Measurements from ENCODE around the gene INSYN1.
"Not testable (repeated sequence)": the region's sequence is repeated elsewhere in the genome, so short reads cannot be mapped to it uniquely, and the experiment has no call there.

Gene INSYN1

DNA sequence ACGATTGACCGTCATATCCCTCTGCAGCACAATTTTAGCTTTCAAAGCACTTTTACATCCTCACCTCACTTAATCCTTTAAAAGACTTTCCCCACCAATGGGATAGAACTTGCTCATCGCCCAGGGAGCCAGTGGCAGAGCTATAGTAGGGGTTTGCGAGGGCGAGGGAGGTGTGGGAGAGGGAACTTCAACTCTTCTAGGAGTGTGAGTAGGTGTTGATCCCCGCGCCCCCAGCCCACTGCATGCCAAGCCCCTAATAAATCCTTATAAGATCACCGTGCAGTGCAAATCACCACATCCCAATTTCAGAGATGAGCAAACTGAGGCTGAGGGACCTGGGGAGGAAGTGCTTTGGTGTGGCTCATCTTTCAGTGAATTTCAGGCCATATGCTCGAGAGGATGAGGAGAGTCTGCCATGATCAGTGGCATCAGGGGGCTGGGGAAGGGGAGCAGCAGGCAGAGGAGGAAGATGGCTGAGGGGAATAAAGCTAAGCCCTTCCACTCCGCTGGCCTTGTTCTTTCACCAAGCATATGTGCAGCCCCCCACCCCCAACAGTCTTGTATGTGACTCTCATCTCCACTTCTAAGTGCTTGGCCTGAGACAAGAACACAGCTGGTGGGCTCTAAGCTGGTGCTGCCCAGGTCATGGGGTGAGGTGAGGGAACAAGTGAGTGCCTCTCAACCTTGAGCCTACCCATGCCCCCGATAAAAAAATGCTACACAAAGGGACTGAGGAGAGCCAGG, 5.1 kb downstream of the INSYN1 start:
- DNase-seq: no peak

DNA sequence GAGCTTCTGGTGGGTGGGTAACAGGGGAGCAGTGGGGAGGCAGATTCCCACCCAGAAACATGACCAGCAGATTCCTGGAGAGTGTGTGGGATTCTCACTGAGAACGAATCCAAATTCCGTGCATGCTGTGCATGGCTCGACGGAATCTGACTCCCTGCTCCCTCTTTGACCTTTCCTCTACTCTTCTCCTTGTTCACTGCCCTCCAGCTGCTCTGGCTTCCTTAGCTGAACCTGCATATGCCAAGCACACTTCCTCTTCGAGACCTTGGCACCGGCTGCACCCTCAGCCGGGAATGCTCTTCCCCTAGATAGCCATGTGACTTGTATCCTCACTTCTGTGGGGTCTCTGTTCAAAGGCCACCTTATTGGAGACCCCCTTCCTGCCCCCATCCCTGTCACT, 6.3 kb downstream of the INSYN1 start:
- no peak for DNase-seq

GRCh38 chr15:73746261-73746660, 6.9 kb downstream of the INSYN1 start:
- no peak for DNase-seq

DNA sequence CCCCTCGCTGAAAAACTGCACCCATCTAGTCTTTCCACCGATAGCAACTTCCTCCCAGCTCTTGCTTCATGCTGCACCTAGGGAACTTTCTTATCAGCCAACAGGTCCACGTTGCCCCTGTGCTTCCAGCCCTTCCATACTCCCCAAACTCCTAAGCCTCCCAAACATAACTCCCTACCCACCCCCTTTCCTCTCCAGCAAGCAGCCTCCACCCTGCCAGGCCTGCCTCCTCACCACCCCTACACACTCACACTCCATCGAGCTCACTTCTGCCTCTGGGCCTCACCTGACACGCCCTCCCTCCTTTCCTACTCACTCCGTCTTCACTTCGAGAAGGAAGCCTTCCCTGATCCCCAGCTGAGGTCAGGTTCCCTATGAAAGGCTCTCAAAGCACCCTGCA, 8.1 kb downstream of the INSYN1 start:
- DNase-seq: no peak

DNA sequence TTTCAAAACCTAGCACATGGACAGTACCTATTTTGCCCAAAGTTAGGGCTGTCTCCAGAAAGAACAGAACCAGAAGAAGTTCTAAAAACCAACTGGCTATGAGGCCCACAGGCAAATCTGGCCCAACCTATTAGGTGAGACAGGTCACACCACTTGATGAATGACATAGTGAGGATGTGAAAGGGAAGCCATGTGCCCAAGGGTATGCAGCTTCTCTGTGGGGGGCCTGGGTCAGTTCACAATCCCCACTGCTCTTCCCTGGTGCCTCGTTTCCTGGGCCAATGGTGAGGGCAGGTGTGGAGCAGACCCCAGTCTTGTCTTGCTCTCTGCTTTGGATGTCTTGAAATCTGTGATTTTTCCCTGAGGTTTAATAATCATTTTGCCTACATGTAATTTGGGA, 8.9 kb downstream of the INSYN1 start:
- DNase-seq: no peak

- no peak for DNase-seq
These were observed 11.8 kb downstream of the INSYN1 start for GRCh38 chr15:73741321-73741836.

DNA sequence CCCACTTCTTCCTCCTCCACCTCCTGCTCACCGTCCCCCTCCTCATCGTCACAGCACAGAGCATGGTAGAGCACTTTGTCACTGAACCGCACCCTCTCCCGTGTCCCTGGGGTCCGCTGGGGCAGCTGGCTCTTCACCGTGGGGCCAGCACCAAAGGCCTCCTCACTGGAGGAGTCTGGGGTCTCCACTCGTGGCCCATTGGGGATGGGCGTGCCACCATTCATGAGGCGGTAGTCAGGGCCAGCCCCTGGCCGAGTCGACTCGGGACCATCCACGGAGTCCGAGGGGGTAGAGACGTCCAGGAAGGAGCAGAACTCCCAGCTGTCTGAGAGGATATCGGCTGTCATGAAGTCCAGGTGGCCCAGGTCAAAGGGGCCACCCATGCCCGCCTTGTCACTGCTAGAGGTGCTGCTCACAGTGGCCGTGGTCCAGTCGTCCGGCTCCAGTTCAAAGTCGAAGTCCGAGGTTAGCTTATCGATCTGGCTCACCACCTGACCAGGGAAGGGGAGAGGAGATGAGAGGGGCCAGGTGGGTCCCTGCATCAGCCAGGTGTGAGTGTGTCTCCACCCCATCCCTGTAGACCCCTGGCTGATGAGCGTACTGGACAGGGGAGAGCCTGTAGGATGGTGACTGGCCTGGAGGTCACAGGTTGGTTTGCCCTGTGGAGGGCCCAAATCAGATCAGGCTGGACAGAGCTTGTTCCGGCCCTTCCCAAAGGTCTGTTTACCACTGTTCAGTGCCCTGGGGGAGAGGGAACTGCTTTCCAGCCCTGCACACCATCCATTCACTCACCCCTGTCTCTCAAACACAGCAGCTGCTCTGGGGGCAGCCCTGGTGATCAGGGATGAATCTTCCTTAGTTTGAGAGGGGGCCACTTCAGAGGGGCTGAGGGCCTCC, 12.8 kb downstream of the INSYN1 start:
- no peak for DNase-seq

GRCh38 chr15:73737535-73737934, 15.6 kb downstream of the INSYN1 start:
- no peak for DNase-seq

DNA sequence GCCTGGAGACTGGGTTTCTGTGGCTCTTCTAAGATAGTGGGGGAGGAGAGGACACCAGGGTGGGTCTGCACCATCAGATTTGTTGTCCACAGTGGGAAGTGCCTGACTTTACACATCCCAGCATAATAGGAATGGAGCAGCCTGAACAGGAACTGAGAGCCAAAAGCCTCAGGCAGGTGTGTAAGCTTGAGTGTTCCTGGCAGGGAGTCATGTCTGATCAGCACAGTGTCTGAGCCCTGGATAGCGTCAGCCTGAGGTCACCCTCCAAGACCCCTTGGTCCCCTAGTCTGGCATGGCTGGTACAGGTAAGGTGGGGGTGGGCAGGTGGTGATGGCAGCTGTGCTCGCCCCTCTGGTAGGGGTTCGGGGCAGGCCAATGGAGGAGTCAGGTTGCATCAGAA, 20.2 kb downstream of the INSYN1 start:
- no peak for DNase-seq

DNA sequence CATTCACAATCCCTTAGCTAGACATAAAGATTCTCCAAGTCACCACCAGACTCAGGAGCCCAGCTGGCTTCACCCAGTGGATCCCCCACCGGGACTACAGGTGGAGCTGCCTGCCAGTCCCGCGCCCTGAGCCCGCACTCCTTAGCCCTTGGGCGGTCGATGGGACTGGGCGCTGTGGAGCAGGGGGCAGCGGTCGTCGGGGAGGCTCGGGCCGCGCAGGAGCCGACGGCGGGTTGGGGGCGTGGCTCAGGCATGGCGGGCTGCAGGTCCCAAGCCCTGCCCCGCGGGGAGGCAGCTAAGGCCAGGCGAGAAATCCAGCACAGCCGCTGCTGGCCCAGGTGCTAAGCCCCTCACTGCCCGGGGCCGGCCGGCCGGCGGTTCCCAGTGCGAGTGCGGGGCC, 21.1 kb downstream of the INSYN1 start:
- DNase-seq: not testable (repeated sequence)

- DNase-seq: no peak
These were observed 25.7 kb downstream of the INSYN1 start for GRCh38 chr15:73727330-73727976.

GRCh38 chr15:73724212-73724611, 28.9 kb downstream of the INSYN1 start:
- no peak for DNase-seq

DNA sequence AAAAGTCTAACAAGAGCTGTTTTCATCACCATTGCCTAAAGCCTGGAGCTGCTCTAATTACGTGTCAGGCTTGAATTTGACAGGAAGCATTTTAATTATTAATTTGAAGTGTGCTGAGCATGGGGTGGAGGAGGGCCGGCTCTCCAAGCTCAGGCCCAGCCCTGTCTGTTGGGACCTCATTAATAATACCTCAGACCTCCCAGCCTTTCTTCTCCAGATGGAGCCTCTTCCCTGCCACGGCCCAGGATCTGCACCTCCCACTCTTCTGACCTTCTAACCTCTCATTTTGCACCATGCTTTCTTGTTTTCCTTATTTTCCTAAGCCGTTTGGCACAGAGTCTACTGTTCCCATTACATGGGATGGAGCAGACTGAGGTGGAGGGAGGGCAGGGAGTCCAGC, 30.0 kb downstream of the INSYN1 start:
- no peak for DNase-seq

GRCh38 chr15:73722425-73722824, 30.7 kb downstream of the INSYN1 start:
- no peak for DNase-seq

DNA sequence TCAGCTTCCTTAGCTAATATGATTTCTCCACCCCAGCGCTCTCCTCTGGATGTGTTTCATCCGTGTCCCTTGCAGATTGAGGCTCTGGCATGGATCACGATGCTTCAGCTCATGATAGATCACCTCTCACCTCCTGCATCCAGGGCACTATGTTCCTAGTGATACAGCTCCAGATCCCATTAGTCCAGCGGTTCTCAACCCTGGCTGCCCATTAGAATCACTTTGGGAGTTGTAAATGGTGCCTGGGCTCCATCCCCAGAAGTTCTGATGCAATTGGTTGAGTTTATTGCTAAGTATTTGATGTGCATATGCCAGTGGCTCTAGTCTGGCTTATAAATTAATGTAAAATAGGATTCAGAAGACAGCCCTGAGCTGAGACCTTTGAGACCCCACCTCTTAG, 34.5 kb downstream of the INSYN1 start:
- DNase-seq: no peak

DNA sequence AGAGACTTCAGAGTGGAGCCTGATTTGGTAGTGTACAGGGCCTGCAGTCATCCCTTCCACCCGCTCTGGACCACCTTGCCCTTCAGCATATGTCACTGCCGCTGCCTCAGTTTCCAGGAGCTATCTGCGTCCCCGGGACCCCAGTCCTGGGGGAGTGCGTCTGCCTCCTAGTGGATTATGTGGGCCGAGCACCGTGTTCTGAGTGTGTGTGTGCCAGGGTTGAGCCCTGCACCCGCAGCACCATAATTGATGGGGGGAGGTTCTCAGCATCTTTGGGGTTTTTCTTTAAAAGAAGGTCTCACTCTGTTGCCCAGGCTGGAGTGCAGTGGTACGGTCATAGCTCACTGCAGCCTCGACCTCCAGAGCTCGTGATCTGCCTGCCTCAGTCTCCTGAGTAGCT, 35.3 kb downstream of the INSYN1 start:
- DNase-seq: no peak

DNA sequence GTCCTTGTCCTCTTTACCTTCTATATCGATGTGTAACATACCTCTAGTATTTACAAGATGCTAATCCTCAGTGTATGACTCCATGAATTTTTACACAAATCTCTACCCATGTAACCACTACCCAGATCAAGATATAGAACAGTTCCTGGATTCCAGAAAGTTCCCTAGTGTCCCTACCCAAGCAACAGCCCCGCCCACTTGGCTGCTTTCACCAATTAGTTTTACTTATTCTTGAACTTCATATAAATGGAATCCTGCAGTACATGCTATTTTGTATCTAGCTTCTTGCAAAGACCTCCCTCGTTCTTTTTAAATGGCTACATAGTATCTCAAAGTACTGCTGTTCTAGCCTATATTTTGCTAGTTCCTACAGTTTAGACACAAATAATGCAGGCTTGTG, 35.9 kb downstream of the INSYN1 start:
- no peak for DNase-seq

- peak; percentile 39 for DNase-seq
These were observed 36.7 kb downstream of the INSYN1 start for GRCh38 chr15:73716417-73716816.

DNA sequence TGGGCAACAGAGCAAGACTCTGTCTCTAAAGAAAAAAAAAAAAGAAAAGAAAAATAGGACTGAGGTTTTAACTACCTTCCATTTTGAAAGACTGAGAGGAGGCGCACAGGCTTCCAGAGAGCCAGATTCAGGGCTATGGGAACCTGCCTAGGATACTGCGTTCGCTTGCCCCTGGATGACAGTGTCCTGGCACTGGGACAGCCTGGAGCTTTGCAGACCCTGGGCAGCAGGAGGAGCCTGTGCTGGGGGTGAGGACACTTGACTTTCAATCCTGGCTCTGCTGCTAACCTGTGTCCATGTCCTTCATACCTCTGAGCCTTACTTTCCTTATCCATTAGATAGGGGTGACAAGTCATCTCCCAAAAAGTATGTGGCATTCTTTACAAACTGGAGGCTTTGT, 37.7 kb downstream of the INSYN1 start:
- DNase-seq: no peak

DNA sequence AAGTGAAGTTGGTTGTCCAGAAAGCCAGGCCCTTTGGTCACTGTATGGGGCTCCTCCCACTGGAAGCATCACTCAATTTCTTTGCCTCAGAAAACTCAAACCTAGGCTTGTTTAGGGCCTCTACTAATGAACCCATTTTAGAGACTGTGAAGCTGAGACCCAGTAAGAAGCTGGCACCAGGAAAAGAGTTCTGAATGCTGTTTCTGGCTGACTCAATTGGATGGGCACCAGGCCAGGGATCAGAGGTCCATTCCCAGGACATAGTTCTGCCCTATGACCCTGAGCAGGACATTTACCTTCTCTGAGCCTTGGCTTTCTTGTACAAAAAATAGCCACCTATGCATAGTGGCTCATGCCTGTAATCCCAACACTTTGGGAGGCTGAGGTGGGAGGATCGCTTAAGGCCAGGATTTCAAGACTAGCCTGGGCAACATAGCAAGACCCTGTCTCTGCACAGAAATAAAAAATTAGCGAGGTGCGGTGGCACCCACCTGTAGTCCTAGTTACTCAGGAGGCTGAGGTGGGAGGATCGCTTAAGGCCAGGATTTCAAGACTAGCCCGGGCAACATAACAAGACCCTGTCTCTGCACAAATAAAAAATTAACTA, 38.4 kb downstream of the INSYN1 start:
- no peak for DNase-seq

DNA sequence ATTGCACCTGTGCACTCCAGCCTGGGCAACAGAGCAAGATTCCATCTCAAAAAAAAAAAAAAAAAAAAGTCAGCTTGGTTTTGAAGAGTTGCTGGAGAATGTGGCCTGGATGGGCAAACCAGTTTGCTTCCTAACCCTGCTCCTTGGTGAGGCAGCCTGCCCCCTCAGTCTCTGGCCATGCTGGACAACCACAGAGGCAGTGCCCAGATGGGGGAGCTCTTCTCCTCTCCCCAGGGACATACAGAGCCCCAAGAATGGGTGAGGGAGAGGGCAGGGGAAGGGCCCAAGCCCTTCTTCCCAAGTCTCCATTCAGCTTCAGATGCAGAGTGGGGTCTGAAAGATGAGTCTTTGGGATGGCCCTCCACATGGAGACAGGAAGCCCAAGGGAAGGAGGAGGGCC, 41.0 kb downstream of the INSYN1 start:
- no peak for DNase-seq

DNA sequence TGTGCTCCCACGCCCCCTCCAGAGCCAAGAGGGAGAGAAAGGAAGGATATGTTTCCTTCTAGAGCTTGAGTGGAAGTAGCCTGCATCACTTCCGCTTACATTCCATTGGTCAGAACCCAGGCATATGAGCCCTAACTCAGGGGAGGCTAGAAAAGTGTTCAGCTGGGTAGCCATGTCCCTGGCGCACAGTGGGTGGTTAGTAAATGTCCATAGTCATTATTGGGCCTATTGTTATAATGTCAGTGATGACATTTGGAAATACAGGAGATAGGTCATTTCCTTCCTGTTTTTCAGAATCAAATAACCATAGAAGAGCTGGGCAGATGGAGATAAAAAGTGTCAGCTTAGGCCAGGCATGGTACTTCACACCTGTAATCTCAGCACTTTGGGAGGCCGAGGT, 41.6 kb downstream of the INSYN1 start:
- DNase-seq: no peak

DNA sequence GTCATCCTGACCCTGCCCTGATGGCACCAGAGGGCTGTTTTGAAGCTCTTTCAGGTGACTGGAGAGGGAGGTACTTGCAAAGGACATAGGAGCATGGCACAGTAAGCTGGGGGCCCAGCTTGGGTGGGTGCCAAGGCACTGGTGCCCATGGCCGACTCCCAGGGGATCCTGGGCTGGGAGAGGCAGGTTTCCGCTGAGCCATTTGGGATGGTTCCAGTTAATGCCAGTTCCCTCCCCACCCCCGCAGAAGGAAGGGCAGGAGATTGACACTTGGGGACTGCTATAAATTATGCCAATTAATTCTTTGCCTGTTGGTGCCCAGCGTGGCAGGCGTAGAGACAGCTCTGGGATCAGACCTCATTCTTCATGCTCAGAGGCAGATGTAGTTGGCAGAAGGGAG, 42.8 kb downstream of the INSYN1 start:
- DNase-seq: no peak
